ENCODE results near the gene F5.

Gene F5

DNA sequence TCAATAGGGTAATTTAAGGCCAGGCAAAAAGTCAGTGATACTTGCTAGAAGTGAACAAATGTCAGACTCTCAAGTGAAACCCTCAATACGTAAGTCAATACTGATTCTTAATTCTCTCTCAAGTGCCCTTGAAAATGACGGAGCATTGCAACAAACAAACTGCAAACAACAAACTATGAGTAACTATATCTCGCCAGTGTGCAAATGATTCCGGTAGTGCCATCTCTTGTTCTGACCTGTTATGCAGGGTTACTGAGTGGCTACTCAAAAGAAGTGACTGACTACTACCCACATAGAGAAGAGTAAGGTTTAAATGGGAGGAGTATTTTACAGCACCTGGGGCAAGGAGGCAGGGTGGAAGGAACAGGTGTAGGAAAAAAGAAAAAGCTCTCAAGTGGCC lies 102.2 kb downstream of the F5 start:
- no peak for DNase-seq (ENCODE audit: low read depth in 1 of 2, low spot score in 1 of 2)

DNA sequence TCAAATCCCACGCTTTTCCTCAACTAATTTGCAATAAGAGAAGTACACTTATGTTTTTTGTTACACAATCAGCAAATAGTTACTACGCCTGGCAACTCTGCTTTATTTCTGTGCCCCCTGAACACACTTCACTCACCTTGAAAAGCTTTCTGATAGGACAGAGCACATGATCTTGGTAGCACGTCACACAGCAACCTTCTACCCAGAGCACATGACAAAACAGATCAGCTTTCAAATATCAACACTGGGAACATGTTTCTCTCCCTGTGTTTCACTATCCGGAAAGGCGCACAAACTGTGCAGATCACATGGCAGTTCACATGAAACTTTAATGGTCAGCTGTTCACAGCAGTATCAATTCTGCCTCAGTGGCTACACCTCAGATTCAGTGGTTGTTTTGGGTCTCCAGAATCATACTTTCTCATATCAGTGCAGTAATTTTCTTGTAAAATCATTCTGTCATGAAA lies 102.7 kb downstream of the F5 start:
- no peak for DNase-seq (ENCODE audit: low read depth in 1 of 2, low spot score in 1 of 2)

DNA sequence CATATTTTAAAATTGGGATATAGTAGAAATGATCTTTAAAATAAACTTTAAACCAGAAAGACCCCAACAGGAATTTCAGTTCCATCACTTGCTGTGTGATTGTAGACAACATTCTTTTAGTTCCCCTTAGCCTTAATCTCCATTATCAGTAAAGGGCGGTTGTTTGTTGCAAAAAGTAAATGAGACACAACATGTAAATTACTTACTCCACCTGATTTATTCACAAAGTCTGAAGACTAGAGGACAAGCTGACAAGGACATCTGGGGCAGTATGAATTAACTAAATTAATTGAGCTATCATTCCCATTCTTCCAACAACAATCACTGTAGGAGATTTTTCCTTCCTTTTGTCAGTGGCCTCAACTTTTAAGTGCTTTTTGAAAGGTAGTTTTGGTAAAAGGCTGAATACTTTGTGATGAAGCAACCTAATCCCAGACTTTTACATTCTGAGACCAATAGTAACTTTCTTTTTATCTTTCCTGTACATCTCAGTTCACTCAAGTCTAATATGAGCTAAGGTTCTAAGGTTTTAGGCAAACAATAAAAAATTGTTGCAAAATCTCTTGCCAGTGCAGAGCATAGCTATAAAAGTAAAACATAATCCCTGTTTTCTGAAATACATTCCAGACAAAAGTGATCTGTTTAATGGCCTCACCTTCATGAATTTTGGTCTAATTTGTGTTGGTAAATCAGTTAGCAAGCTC lies 106.8 kb downstream of the F5 start:
- no peak for DNase-seq (ENCODE audit: low read depth in 1 of 2, low spot score in 1 of 2)

DNA sequence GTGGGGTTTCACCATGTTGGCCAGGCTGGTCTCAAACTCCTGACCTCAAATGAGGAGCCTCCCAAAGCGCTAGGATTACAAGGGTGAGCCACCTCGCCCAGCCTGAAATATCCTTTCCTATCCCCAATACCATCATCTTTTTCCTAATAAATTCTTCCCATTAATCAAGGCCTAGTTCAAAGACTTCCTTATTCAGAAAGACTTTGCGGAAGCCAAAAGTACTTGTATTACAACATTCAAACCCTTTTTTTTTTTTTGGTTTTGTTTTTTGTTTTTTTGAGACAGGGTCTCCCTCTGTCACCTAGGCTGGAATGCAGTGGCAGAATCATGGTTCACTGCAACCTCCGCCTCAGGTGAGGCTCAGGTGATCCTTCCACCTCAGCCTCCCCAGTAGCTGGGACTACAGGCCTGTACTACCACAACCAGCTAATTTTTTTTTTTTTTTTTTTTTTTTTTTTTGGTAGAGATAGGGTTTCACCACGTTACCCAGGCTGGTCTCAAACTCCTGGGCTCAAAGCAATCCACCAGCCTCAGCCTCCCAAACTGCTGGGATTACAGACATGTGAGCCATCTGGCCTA lies 108.1 kb downstream of the F5 start:
- no peak for DNase-seq (ENCODE audit: low read depth in 1 of 2, low spot score in 1 of 2)

DNA sequence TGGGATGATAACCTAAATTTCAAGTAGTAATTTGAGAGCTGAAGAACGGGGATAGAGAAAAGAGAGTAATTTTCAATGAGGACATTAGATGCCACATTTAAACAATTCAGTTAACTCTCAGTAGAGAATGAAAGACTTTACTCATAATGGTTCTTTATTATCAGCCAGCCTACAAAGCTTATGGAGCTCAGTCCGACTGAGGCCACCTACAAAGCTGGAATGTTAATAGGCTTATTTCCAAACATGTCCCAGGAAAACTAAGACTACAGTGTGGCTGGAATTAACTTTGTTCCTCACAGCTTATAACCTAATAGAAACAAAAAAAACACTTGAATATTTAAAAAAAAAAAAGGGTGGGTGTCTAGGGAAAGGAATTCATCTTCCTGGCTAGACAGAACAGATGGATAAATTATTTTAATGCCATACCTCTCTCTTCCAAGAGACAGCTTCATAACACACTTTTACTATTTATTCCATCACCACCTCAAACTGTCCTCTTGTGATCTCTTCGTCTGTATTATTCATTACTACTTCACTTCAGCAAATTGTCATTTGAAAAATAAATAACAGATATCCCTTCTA lies 110.4 kb downstream of the F5 start:
- no peak for DNase-seq (ENCODE audit: low read depth in 1 of 2, low spot score in 1 of 2)

DNA sequence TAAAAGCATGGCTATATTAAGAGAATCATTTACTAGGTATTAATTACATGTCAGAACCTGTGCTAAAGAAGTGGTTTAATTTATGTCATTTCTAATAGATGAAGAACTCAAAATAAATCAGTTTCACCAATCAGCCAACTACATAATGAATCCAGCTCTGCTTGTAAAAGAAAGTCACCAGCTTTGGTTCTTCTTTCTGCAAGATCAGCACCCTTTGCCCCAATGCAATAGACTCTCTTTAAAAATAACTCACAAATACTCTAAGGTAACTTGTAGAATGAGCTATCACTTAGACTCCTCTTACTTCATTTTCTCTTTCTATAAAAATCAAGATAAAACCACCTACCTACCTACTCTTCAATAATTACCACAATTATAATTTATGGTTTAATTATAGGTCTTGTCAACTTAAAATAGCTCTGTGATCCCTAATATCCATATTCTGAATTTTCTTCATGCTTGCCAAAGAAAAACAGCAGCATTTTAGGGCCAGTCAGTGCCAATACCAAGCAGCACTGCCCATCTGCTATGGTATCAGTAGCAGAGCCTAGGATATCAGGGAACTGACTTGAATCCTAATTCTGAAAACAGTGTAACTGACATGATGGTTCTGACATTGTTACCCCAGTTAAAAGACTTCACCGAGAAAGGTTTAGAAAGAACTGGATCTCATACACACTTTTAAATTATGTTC lies 111.8 kb downstream of the F5 start:
- DNase-seq (ENCODE audit: low read depth in 1 of 2, low spot score in 1 of 2): no peak

DNA sequence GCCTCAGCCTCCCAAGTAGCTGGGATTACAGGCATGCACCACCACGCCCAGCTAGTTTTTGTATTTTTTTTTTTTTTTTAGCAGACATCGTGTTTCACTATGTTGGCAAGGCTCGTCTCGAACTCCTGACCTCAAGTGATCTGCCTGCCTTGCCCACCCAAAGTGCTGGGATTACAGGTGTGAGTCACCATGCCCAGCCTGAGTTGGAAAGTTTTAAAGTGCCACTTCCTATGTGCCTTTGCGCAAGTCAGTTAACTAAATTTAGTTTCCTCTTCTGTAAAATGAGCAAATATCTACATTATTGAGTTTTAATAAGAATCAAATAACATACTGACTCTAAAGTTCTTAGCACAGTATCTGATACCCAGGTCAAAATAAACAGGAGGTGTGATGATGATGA lies 112.9 kb downstream of the F5 start:
- DNase-seq (ENCODE audit: low read depth in 1 of 2, low spot score in 1 of 2): no peak

DNA sequence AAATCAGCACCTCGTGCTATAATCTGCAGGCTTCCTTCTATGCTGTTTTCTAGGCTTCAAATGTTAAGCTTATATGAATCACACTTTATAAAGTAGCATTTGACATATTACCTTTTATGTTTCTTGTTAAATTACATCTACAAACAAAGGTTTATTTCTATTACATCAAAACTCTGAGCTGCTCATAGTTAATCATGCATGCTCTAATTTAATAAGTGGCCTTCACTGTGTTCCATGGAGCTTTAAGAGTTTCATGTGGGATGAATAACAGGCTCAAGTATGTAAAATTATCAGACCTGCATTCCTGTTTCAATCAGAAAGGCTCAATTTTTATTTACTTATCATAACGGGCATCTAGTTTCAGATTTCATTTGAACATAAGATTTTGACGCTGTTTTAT lies 113.5 kb downstream of the F5 start:
- no peak for DNase-seq (ENCODE audit: low read depth in 1 of 2, low spot score in 1 of 2)

DNA sequence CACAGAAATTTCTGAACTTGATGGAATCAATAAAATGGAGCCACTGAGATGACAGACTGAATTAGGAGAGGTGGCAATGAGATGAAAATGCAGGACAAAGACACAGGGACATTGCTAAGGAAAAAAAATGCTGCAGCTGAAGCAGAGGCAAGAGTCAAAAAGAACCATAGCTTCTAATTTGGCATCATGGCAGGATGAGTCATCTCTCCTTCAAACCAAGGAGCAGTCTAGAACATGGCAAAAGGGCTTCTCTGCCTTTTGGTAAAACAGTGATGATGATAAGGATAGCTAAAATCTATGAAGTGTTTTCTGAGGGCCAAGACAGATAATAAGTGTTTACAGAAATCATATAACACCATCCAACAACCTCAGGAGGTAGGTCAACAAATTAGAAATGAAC lies 117.3 kb downstream of the F5 start:
- no peak for DNase-seq (ENCODE audit: low read depth in 1 of 2, low spot score in 1 of 2)

DNA sequence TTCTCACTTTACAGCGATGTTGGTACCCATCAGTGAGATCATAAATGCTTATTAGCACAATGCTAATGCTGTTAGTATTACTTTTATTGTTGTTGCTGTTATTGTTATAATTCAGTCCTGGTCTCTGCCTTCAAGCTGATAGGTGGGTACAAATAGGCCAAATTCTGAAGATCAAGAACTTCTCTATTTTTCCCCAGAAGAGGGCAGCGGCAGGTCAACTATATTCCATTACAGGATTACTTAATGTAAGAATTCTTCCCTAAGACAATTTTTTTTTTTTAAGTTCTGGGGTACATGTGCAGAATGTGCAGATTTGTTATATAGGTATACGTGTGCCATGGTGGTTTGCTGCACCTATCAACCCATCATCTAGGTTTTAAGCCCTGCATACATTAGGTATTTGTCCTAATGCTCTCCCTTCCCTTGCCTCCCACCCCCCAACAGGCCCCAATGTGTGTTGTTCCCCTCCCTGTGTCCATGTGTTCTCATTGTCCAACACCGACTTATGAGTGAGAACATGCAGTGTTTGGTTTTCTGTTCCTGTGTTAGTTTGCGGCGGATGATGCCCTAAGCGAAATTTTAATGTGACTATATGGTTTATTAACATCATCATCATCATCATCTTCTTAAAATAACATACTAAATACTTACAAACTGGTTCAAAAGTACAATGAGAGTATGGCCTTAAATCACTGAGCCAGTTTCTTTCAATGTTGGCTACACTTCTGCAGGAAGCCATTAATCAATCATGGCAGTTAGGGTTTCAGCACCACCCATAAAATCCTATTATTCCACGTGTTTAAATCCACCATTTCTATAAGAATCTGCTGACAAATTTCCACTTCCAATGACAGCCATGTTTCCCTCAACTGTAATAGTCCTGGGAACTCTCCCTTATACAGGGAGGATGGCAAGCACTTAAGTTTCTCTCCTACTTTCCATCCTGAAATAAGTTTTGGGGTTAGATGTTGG lies 119.7 kb downstream of the F5 start:
- no peak for DNase-seq (ENCODE audit: low read depth in 1 of 2, low spot score in 1 of 2)

DNA sequence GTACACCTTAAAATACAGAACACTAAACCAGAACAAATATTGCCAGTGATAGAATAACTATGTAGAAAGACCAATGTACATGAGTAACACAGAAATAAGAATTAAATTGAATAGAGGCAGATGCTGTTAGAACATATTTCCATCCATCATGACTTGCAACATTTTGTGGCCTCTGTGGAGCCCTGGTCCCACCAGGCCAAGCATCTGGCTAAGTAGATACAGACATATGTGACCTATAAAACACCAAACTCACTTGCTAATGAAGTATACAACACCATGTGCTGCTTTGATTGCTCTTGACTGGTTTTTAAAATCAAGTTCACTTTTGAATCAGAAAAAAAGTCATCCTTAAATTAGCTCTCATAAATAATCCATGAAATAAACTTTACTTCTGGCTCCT lies 121.0 kb downstream of the F5 start:
- no peak for DNase-seq (ENCODE audit: low read depth in 1 of 2, low spot score in 1 of 2)

Data from activated CD4-positive, alpha-beta T cell treated with anti-CD3 and anti-CD28 coated beads, Interleukin-2, amount 50 U/mL, for 24 hours (primary cell).